GM11168 (cell line): ENCODE results near the gene KCNT1.
"Not testable (repeated sequence)": the region's sequence is repeated elsewhere in the genome, so short reads cannot be mapped to it uniquely, and the experiment has no call there.

ENCODE experiments used
- in situ Hi-C: fragments of 300-500 bp; cut with MboI; formaldehyde crosslinking; loops from one replicate; pipeline ENCODE4 v1.12.0; 2022; ENCODE audit warnings: low sequenced_read_pairs; ENCODE audit not compliant: unreplicated experiment

The KCNT1 gene

DNA sequence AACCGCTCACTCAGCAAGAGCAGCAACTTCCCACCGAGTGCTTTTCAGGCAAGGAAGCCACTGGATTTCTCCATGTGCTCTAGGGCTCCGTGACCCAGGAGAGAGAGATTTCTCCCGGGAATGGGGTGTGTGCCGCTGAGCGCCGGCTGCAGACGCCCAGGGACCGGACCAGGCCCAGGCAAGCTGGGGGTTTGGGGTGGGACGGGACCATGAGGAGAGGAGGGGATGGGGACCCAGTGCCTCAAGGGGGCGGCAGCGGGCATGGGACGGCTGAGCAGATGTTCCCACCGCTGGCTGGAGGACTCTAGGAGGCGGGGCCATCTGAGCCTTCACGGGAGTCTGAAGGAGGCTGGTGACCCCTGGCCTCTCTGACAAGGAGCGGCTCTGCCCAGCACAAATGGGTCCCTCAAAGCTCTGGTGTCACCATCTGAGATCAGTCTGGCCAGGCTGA is 30.4 kb upstream of the KCNT1 start:
- in situ Hi-C loops: no loop called here

- in situ Hi-C loops: not testable (repeated sequence)
Measured at GRCh38 chr9:135672786-135673185, 29.2 kb upstream of the KCNT1 start.

GRCh38 chr9:135673941-135674340 is 28.0 kb upstream of the KCNT1 start:
- in situ Hi-C loops: no loop called here

DNA sequence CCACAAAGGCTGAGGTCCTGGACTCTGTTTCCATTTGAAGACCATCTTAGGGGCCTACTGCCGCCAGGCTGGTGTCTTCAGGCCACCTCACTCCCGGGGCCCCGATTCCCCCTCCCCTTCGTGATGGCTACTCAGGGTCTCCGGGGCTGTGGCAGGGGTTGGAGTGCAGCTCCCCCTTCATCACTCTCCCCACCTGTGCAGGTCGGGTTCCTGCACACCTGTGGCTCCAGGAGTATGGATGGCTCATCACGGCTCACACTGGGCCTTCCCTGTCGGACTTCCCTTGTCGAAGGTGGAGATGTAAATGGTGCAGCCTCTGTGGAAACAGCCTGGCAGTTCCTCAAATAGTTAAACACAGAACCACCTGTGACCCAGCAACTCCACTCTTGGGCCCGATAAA is 27.0 kb upstream of the KCNT1 start:
- in situ Hi-C loops: no loop called here

GRCh38 chr9:135676891-135677290 is 25.1 kb upstream of the KCNT1 start:
- in situ Hi-C loops: no loop called here

DNA sequence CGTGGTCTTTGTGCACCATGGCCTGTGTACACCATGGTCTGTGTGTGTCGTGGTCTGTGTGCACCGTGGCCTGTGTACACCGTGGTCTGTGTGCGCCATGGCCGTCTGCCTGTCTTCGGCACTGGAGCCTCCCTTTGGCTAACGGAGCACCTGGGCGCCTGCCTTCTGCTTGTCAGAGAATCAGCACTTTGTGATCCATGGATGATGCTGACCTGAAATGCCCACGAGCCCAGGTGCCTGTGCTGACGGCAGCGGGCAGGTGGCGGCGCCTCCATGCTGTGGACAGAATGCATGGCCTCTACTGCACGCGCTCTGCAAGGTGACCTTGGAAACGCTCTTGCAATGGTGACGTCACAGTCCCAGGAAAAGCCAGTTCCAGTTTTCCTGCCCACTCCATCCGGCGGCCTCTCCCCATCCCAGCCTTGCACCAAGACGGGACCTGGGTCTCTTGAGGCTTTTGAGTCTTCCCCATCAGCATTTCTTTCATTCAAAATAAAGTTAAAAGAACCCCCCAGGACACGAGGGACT is 24.3 kb upstream of the KCNT1 start:
- in situ Hi-C loops: no loop called here

DNA sequence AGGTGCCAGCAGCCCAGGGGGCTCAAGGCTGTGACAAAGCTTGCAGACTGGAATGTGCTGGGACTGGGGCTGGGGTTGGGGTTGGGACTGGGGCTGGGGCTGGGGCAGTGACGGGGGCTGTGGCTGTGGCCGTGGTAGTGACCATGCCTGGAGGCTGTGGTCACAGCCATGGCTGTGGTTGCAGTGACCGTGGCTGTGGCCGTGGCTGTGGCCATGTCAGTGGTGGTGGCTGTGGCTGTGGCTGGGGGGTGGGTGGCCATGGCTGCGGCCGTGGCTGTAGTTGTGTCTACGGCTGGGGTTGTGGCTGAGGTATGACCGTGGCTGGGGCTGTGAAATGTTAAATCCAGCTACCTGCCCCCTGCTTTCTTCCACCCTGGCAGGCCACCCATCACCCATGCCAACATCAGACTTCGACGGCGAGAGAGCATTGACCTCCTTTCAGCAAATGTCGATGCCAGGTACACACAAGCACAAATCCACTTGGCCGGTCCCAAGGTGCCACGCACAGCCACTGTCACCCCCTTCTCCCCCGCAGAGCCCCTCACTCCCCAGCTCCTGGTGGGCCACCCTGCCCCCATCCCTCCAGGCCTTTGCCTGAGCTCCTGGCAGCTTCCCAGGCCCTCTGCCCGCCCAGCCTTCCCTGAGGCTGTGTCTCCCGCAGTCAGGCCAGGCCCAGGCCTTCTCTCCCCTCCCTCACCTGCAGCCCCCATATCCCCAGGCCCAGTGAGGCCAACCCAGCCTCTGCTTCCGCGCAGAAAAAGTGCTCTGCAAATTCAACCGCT is 23.6 kb upstream of the KCNT1 start:
- in situ Hi-C loops: no loop called here

DNA sequence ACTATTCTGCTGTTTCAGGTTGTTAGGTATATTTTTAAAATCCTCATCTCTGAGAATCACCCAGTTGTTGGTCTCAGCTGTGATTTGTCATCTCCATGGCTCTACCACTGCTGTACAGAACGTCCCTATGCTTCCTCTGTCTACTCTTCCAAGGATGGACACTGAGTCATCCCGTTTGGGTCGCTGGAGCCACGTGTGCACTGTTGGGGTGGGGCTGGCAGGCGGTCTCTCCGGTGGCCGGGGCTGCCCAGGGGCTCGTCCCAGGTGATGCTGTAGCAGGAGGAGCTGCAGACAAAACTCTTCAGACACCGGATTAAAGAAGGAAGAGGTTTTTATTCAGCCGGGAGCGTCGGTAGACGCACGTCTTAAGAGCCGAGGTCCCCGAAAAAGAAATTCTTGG is 21.9 kb upstream of the KCNT1 start:
- in situ Hi-C loops: no loop called here

DNA sequence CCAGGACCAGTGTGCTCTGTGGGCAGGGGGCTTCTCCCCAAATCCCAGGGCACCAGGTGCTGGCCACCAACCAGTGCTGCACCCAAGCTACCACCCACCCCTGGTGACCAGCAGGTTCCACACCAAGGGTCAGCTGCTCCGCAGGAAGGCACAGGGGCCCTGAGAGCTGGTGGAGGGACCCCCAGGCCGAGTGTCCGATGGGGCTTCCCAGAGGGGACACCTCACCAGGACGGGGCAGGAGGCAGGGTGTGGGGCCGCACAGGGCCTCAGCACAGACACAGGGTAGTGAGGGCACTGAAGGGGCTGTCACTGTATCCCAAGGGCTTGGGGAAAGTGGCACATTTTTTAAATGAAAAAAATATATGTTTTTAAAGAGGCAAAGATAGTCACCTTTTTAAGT is 20.8 kb upstream of the KCNT1 start:
- in situ Hi-C loops: no loop called here

- in situ Hi-C loops: no loop called here
Measured at GRCh38 chr9:135683401-135684034, 18.5 kb upstream of the KCNT1 start.

- in situ Hi-C loops: no loop called here
Measured at GRCh38 chr9:135684691-135685090, 17.3 kb upstream of the KCNT1 start.

DNA sequence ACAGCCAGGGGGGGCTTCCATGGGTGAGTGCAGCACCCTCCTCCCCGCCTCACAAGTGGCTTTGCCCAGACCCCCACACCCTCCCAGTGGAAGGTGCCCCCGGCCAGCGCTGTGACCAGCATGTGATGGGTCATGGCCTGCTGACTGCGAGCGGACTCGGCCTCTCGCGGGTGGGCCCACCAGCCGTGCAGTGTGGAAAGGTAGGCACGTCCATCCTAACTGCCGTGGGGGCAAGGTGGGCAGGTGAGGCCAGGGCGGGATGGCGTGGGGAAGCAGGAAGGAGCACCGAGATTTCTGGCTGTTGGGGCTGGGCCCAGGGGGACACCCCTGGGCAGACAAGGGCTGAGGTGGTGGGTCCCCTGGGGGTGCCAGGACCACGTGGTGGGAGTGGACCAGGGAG is 14.8 kb upstream of the KCNT1 start:
- in situ Hi-C loops: no loop called here

DNA sequence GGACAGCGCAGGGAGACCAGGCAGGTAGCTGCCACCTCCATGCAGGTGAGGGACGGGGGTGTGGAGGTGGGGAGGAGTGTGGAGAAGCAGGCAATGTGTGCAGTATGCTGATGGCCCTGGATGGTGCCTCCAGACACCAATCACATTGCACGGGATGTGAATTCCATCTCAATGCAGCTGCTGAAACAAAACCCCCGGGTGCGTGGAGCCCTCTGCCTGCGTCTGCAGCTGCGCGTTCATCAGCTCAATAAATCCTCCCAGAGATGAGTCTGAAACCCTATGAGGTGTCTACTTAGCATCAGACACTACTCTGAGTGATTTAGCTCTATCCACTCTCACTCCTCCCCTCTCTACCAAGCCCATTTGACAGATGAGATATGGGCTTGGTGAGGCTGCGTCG is 13.0 kb upstream of the KCNT1 start:
- in situ Hi-C loops: no loop called here

DNA sequence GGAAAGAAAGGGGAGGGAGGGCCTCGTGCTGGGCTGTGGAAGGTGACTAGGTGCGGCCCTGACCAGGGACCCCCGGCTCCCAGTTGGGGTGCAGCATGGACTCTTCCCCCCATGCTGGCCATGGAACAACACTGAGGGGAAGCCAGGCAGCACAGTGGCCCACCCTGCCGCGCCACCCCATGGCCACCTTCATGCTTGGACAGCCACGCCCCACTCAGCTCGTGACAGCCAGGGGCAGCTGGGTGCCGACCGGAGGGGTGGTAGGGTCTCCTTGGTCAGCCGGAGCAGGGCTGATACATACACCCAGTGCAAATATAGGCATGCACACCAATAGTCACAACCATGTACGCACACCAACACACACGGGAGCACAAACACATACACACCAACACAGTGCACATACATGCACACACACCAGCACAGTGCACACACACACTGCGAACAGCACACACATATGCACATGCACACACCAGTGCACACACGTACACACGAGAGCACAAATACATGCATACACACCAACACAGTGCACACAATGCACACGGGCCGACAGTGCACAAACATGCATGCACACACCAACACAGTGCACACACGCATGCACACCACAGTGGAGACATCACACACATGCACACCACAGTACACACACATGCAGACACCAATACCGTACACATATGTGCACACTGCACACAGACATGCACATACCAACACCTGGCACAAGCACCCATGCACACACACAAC is 11.0 kb upstream of the KCNT1 start:
- in situ Hi-C loops: no loop called here

DNA sequence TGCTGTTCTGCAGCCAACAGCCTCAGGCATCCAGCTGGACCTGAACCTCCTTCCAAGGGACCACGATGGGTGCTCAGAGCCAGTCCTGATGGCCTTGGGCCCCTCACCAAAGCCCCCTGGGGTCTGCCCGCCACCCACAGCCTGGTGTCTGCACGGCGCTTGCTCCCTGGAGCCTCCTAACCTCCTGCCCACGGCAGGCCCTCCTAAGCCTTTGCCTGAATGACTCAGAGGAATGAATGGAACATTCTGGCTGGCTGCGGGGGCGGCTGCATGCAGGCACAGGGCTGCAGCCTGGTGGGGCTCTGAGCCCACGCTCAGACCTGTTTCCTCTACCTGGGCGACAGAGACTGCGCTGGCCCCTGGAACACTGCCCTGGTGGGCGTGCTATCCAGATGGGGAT is 9.6 kb upstream of the KCNT1 start:
- in situ Hi-C loops: no loop called here

- in situ Hi-C loops: no loop called here
Measured at GRCh38 chr9:135693265-135693664, 8.7 kb upstream of the KCNT1 start.

- in situ Hi-C loops: no loop called here
Measured at GRCh38 chr9:135693771-135694170, 8.2 kb upstream of the KCNT1 start.

DNA sequence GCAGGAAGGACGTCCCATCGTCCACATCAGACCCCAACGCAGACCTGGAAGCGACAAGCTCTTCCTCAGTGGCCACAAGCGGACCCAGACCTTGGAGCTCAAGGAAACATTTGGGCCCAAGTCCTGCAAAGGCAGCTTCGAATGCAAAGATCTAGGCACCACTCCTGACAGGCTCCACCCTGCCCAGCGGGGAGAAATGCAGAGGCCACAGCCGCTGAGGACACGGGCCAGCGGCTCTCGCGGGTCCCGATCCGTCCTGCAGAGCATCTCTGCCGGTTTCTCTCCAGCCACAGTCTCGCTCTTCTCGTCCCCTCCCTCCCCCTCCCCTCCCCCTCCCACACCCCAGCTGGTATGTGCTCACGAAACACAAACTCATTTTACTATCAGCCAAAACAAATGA is 7.6 kb upstream of the KCNT1 start:
- in situ Hi-C loops: no loop called here

GRCh38 chr9:135695036-135695435 is 6.9 kb upstream of the KCNT1 start:
- in situ Hi-C loops: no loop called here

GRCh38 chr9:135695642-135696041 is 6.3 kb upstream of the KCNT1 start:
- in situ Hi-C loops: no loop called here

GRCh38 chr9:135696446-135696845 is 5.5 kb upstream of the KCNT1 start:
- in situ Hi-C loops: no loop called here
